Keratinocyte (primary cell): ENCODE measurements around the gene B4GAT1. TPM values are rescaled to one million over a fixed set of nuclear protein-coding genes. Genes with fewer than 3 reads are reported as not detected.

ENCODE experiments used
- DNase-seq: peaks from one replicate; pipeline ENCODE4 v3.0.0-alpha.2; 2011; ENCODE audit warnings: low read depth, missing footprints, low spot score
- FAIRE-seq: peaks from 2 replicates; lab custom pipeline; 2011; peaks lifted over from hg19 to GRCh38; lab: Jason Lieb, UNC
- H2AFZ ChIP-seq: 2 replicates; pipeline ENCODE4 v1.6.0; 2012; ENCODE audit warnings: low read length, control low read depth, inconsistent platforms; ENCODE audit not compliant: control insufficient read depth
- H3K27ac ChIP-seq: 2 replicates; pipeline ENCODE4 v1.5.1; 2011; ENCODE audit warnings: low read length; ENCODE audit not compliant: control insufficient read depth, insufficient read depth
- H3K27me3 ChIP-seq: 3 replicates; pipeline ENCODE4 v1.6.0; 2011; ENCODE audit warnings: low read length; ENCODE audit not compliant: control insufficient read depth, insufficient read depth; ENCODE audit errors: extremely low read depth
- H3K36me3 ChIP-seq, 2 experiments: 2 replicates in 1 of 2; 3 replicates in 1 of 2; pipeline ENCODE4 v1.5.1; 2011; ENCODE audit warnings: low read length in 2 of 2, mild to moderate bottlenecking in 1 of 2; ENCODE audit not compliant: control insufficient read depth in 2 of 2, insufficient read depth in 2 of 2; ENCODE audit errors: extremely low read depth in 1 of 2
- H3K4me1 ChIP-seq: 3 replicates; pipeline ENCODE4 v1.5.1; 2011; ENCODE audit warnings: low read length; ENCODE audit not compliant: control insufficient read depth, insufficient read depth; ENCODE audit errors: extremely low read depth
- H3K4me2 ChIP-seq: 3 replicates; pipeline ENCODE4 v1.6.0; 2011; ENCODE audit warnings: low read depth, low read length; ENCODE audit not compliant: control insufficient read depth, insufficient read depth; ENCODE audit errors: extremely low read depth
- H3K4me3 ChIP-seq, 3 experiments: fragments of 200-600 bp in 1 of 3; sonication (generic) in 1 of 3; 2 replicates in 2 of 3; 3 replicates in 1 of 3; pipeline ENCODE4 v1.5.1; 2011 to 2016; ENCODE audit warnings: low read length in 3 of 3, mild to moderate bottlenecking in 3 of 3, control low read depth in 2 of 3, inconsistent platforms in 1 of 3, low read depth in 1 of 3, mixed read lengths in 1 of 3, mixed run types in 1 of 3, moderate library complexity in 1 of 3; ENCODE audit not compliant: control insufficient read depth in 2 of 3, insufficient read depth in 2 of 3; ENCODE audit errors: extremely low read depth in 1 of 3
- H3K79me2 ChIP-seq: 2 replicates; pipeline ENCODE4 v1.6.0; 2012; ENCODE audit warnings: low read length; ENCODE audit not compliant: control insufficient read depth, insufficient read depth
- H3K9ac ChIP-seq: 3 replicates; pipeline ENCODE4 v1.6.0; 2011; ENCODE audit warnings: low read length; ENCODE audit not compliant: control insufficient read depth, insufficient read depth; ENCODE audit errors: extremely low read depth
- H3K9me1 ChIP-seq: 3 replicates; pipeline ENCODE4 v1.6.0; 2011; ENCODE audit warnings: low read length; ENCODE audit not compliant: control insufficient read depth, insufficient read depth; ENCODE audit errors: extremely low read depth
- H3K9me3 ChIP-seq: 2 replicates; pipeline ENCODE4 v1.5.1; 2012; ENCODE audit warnings: low read depth, low read length; ENCODE audit not compliant: control insufficient read depth
- H4K20me1 ChIP-seq: 3 replicates; pipeline ENCODE4 v1.6.0; 2011; ENCODE audit warnings: low read length; ENCODE audit not compliant: control insufficient read depth, insufficient read depth; ENCODE audit errors: extremely low read depth
- CTCF ChIP-seq, 3 experiments: IDR thresholded peaks in 1 of 3; conservative IDR thresholded peaks in 1 of 3; optimal IDR thresholded peaks in 1 of 3; 2 replicates in 2 of 3; 3 replicates in 1 of 3; pipeline versions ENCODE3 to v1.5.1; 2011; ENCODE audit warnings: low read length in 3 of 3, mild to moderate bottlenecking in 3 of 3, moderate library complexity in 2 of 3, control low read depth in 1 of 3, inconsistent platforms in 1 of 3; ENCODE audit not compliant: insufficient read depth in 2 of 3; ENCODE audit errors: extremely low read depth in 1 of 3
- EZH2 ChIP-seq: IDR thresholded peaks from one replicate; pipeline ENCODE4 v1.6.1; 2012; ENCODE audit warnings: inconsistent platforms, mild to moderate bottlenecking, low read length, moderate library complexity
- dilution Hi-C: fragments of 300-500 bp; cut with MboI; formaldehyde crosslinking; loops from one replicate; pipeline ENCODE4 v1.7.0; 2020; ENCODE audit warnings: low sequenced_read_pairs; ENCODE audit not compliant: extremely low pct_ligation_motif_present
- polyA plus RNA-seq, 5 experiments: library from polyadenylated mRNA; depleted of rRNA in 3 of 5; stranded (reverse) in 3 of 5; stranded (forward) in 1 of 5; unstranded in 1 of 5; fragments of >200 nt; gene quantifications; 1 replicate in 1 of 5; 2 replicates in 3 of 5; 3 replicates in 1 of 5; pipeline versions ENCODE4 v1.2.1 to v1.2.3, GENCODE V29; 2011 to 2012; ENCODE audit warnings: missing spikeins in 2 of 5, low read depth in 1 of 5, low replicate concordance in 1 of 5

The B4GAT1 gene
- polyA plus RNA-seq, 1 donor (not counting 4 experiments of a cell fraction or from before 2014, with no cell fraction given), result 5.2 TPM

- Histone ChIP-seq H3K4me2 (no peak overlapping the region), H3K4me3 (no peak overlapping the region)
- FAIRE-seq, result no peak
Observed at GRCh38 chr11:66369073-66369894, 21.9 kb upstream of the B4GAT1 start.

DNA sequence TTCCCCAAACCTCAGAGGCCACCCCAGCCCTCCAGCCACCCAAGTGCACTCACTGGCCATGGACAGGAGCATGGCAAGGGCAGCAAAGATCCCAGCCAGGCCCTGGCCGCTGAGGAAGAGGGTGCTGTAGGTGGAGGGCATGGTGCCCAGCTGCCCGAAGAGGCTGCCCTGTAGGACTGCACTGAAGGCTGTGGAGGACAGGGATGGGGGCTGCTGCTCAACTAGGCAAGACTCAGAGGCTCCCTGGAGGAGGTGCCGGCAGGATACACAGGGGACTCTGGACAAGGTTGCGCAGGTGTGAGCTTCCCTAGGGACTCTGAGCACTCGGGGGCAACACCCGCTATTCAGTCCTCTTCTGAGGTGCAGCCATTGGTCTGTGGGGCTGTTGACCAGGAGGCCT is 21.1 kb upstream of the B4GAT1 start:
- peaks cover under 1% of the 10 kb centered on the region for H4K20me1 ChIP-seq
- no peaks in the 10 kb centered on the region for H3K9me1 ChIP-seq
- FAIRE-seq (no peak), DNase-seq (no peak)
- H3K36me3 ChIP-seq, result peaks cover 0 to 5% of the 10 kb centered on the region in 2 experiments
- H3K9ac ChIP-seq, result no peak overlapping the region
- TF ChIP-seq CTCF (optimal IDR thresholded peaks at IDR 0.05 in 1 of 3, IDR thresholded peaks at IDR 0.05 in 1 of 3, conservative IDR thresholded peaks at IDR 0.05 in 1 of 3; ENCODE audit: extremely low read depth in 1 of 3, insufficient read depth in 2 of 3, low read length in 3 of 3), result no peak
- no peak for TF ChIP-seq EZH2
- H3K4me3 ChIP-seq, result no peak overlapping the region
- H3K79me2 ChIP-seq, result no peaks in the 10 kb centered on the region
- H3K4me2 ChIP-seq, result no peak overlapping the region
- H3K4me1 ChIP-seq, result peaks cover 7% of the 10 kb centered on the region
- dilution Hi-C loops, result no loop called here
- H3K27ac ChIP-seq, result no peak overlapping the region
- H2AFZ ChIP-seq, result no peak overlapping the region
- H3K27me3 ChIP-seq, result no peaks in the 10 kb centered on the region
- H3K9me3 ChIP-seq, result no peaks in the 10 kb centered on the region

More at GRCh38 chr11:66369073-66369894, 21.9 kb upstream of the B4GAT1 start:
- Histone ChIP-seq H4K20me1 (no peaks in the 10 kb centered on the region), H3K9me1 (no peaks in the 10 kb centered on the region), H3K27me3 (no peaks in the 10 kb centered on the region), H3K9me3 (no peaks in the 10 kb centered on the region), H2AFZ (no peak overlapping the region), H3K4me1 (peaks cover 7% of the 10 kb centered on the region), H3K27ac (no peak overlapping the region), H3K36me3 (peaks cover 0 to 5% of the 10 kb centered on the region in 2 experiments), H3K79me2 (no peaks in the 10 kb centered on the region), H3K9ac (no peak overlapping the region)
- no peak for TF ChIP-seq CTCF (optimal IDR thresholded peaks at IDR 0.05 in 1 of 3, IDR thresholded peaks at IDR 0.05 in 1 of 3, conservative IDR thresholded peaks at IDR 0.05 in 1 of 3; ENCODE audit: extremely low read depth in 1 of 3, insufficient read depth in 2 of 3, low read length in 3 of 3)
- TF ChIP-seq EZH2, result no peak
- no peak for DNase-seq
- dilution Hi-C loops, result no loop called here
